Adipose tissue (tissue), 3 donors: ENCODE data around the gene UGDH. TPM values are rescaled to one million over a fixed set of nuclear protein-coding genes. Genes with fewer than 3 reads are reported as not detected.
"Not testable (repeated sequence)": the region's sequence is repeated elsewhere in the genome, so short reads cannot be mapped to it uniquely, and the experiment has no call there.

ENCODE experiments used
- H3K27ac ChIP-seq: one replicate; pipeline ENCODE4 v1.5.1; 2013; ENCODE audit warnings: low read depth, low read length
- WGBS, 3 donors: extraction: QIAGEN DNeasy Blood & Tissue Kit; methylation state at CpG; one replicate each; pipeline ENCODE4 v1.1.7; 2013; 5-methylcytosine and 5-hydroxymethylcytosine counted together
- polyA plus RNA-seq, 3 donors: library from polyadenylated mRNA; stranded (reverse); fragments of 200-250 nt; gene quantifications; one replicate each; pipeline ENCODE4 v1.2.3, GENCODE V29; 2013
- donor health status: healthy with polysubstance abuse.
- donor health status: Bipolar disorder and iron deficiency.
- donor health status: healthy.

Gene UGDH
- 10 to 100 TPM; 21.9 to 40.8 (median 34.6) TPM for polyA plus RNA-seq

DNA sequence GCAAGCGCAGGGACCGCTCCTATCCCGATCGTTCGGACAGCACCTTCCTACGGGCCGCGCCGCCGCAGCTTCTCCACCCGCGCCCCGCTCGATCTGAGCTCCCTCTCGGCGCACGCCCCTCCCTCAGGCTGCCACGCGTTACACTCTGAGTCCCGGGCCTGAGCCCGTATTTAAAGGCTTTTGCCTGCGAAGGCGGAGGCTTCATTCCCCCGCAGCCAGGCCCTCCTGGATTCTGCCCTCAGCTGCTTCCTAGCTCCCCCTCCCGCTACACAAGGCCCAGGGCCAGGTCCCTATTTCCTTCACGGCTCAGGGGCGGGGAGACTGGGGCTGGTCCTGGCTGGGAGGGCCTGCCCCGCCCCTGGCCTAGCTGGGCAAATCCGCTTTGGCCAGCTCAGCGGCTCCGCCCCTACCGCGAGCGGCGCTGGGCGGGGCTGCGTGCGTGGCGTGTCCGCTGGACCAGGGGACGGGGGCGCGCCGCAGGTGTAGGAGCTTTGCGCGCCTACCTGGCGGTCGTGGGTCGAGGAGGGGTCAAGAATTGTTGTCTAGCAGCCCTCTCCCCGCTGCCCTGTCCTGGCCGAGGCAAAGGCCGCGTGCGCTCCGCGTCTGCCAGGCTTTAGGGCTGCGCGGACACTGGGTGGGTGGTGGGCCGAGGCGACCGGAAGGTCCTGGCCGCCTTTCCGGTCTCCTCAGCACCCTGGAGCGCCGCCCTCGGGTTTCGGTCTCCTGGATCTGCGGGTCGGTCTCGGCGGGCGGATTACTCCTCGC lies at the start of gene UGDH:
Gene UGDH (minus strand): TSS at position 144 of the 765 bp plus-strand sequence. CDS start 5,927 bp downstream, outside the sequence.
- 0% methylated on average over 58 to 73 of the region's 73 CpGs for WGBS, 3 donors
- H3K27ac ChIP-seq = peak within 1 kb of the TSS; percentile 94

DNA sequence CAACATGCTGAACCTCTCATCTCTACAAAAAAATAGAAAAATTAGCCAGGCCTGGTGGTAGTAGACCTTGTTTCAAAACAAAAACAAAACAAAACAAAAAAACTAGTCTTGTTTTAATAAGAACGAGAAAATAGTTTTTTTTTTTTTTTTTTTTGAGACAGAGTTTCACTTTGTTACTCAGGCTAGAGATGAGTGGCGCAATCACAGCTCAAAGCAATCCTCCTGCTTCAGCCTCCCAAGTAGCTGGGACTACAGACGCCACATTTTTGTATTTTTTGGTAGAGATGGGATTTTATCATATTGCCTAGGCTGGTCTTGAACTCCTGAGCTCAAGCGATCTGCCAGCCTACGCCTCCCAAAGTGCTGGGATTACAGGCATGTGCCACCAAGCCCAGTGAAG lies 47.7 kb upstream of the UGDH start:
- WGBS, 3 donors = 94 to 98% (median 94%) methylated on average over 5 of the region's 5 CpGs
- no peak overlapping the region for H3K27ac ChIP-seq

DNA sequence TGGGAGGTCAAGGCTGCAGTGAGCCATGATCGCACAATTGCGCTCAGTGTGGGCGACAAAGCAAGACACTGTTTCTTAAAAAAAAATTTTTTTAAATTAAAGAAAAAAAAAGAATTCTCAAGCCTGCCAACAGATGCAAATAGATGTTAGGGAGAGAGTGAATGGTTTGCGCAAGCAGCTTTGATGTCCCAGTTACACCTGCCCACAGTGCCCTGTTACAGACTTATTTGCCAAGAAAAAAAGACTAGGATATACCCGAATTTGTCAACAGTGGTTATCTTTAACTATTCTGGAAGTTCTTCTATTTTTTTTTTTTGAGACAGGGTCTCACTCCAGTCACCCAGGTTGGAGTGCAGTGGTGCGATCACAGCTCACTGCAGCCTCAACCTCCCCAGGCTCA lies 44.3 kb upstream of the UGDH start:
- 79 to 94% (median 94%) methylated on average over 6 of the region's 6 CpGs for WGBS, 3 donors
- no peak overlapping the region for H3K27ac ChIP-seq

DNA sequence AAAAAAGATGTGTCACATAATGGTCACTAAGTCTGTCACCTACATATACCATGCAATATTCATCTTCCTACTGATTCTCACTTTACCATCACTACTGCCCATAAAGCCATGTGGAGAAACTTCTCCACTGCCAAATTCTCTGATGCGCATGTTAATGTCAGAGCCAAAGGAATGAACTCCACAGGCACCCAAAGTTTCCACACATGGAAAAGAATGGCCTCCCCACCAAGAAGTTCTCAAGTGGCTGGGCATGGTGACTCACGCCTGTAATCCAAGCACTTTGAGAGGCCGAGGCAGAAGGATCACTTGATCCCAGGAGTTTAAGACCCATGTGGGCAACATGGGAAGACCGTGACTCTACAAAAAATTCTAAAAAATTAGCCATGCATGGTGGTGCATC lies 43.8 kb upstream of the UGDH start:
- H3K27ac ChIP-seq = no peak overlapping the region
- WGBS, 3 donors = 97 to 99% (median 97%) methylated on average over 4 of the region's 4 CpGs

DNA sequence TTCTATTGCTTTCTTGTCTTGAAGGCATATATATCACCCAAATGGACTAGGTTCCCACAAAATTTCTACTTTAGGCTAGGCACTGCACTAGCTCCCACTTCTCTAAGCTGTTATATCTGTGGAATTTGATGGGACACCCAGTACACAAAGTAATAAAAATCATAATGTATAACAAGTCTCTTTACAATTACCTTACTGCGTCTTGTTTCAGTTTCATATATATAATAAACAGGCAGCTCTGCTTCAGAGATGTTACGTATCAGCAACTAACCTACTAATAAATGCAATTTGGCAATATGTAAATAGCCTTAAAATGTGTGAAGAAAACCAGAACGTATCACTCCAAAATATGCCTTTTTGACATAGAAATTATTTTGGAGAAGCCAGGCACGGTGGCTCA lies 42.0 kb upstream of the UGDH start:
- 41 to 95% (median 89%) methylated on average over 4 of the region's 4 CpGs for WGBS, 3 donors
- no peak overlapping the region for H3K27ac ChIP-seq

DNA sequence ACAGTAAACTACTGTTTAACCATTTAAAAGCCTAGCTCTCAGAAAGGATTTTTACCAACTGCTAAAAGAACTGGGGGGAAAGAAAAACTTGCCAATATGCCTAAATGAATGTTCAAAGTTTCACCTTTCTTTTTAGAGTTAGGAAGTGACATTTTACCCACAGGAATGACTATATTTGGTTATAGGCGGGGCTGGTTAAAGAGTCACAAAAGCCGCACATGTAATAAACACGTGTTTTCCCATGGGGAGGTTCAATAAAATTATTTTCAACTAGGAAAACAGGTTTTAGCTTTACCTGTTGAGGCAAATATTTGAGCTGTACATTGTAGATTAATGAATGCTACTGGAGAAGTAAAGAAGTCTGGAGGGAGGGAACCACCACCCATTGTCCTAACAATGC lies 41.6 kb upstream of the UGDH start:
- WGBS, 3 donors = 33 to 73% (median 53%) methylated on average over 3 of the region's 3 CpGs
- no peak overlapping the region for H3K27ac ChIP-seq

DNA sequence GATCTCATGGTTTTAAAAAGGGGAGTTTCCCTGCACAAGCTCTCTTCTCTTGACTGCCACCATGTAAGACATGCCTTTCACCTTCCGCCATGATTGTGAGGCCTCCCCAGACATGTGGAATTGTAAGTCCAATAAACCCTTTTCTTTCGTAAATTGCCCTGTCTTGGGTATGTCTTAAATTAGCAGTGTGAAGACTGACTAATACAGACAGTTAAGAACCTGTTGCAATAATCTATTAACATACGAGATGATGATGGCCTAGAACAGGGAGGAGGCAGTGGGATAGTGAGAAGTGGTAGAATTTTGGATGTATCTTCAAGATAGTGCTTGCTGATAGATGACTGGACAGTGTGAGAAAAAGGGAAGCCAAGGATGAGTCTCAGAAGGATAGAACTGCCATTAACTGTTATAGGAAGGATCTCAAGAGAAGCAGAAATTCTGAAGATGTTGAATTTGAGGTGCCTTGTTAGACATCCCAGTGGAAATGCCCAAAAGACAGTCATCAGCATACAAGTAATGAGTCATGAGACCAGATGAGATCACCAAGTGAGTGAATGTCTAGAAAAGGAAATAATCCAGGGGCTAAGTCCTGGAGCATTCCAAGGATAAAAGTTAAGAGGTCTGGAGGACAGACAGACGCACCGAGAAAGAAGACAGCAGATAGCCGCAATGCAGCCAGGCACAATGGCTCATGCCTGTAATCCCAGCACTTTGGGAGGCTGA lies 38.8 kb upstream of the UGDH start:
- WGBS, 3 donors = 94 to 95% (median 95%) methylated on average over 6 of the region's 6 CpGs
- no peak overlapping the region for H3K27ac ChIP-seq

DNA sequence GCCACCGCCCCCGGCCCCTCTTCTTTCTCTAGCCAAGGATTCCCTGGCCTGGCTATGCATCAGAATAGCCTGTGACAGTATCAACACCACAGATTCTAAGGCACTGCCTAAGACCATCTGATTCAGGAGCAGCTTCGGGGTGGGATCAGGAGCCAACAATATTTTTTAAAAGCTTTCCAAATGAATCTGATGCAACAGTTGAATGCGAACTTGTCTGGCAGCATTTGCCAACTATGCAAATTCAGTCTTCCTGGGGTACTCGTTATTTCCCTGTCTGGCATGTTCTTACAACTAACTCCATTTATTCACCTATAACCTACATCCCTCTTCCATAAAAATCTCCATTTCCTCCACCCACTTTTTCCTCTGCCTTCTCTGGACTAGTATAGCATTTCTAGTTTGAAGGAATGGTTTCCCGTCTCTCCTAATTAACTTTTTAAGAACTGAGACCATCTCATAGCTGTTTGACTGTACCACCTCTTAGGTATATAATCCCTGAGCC lies 36.2 kb upstream of the UGDH start:
- H3K27ac ChIP-seq = no peak overlapping the region
- WGBS, 3 donors = 71 to 78% (median 77%) methylated on average over 6 of the region's 6 CpGs

DNA sequence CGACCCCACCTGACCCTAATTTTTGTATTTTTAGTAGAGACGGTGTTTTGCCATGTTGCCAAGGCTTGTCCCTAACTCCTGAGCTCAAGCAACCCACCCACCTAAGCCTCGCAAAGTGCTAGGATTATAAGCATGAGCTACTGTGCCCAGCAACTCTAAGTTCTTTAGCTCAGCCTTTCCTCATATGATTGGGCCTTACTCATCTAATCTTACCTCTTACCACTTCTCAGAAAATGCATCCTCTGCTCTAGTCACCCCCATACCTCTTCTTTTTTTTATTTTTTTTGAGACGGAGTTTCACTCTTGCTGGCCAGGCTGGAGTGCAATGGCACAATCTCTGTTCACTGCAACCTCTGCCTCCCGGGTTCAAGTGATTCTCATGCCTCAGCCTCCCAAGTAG lies 35.6 kb upstream of the UGDH start:
- no peak overlapping the region for H3K27ac ChIP-seq

DNA sequence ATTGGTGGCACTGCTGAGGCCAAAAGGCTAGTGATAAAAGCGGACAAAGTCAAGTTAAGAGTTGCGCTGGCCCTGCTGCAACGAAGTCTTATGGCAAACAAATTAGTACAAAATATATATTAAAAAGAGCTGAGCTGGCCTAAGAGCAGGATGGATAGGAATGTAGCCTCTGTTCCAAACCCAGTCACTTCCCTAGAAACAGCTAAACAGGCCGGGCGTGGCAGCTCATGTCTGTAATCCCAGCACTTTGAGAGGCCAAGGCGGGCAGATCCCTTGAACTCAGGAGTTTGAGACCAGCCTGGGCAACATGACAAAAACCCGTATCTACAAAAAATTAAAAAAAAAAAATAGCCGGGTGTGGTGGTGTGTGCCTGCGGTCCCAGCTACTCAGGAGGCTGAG lies 32.4 kb upstream of the UGDH start:
- no peak overlapping the region for H3K27ac ChIP-seq
- 52 to 86% (median 85%) methylated on average over 9 of the region's 9 CpGs for WGBS, 3 donors

More for the DNA sequence above, 35.6 kb upstream of the UGDH start:
- WGBS, 3 donors = 97 to 99% (median 98%) methylated on average over 5 of the region's 5 CpGs

DNA sequence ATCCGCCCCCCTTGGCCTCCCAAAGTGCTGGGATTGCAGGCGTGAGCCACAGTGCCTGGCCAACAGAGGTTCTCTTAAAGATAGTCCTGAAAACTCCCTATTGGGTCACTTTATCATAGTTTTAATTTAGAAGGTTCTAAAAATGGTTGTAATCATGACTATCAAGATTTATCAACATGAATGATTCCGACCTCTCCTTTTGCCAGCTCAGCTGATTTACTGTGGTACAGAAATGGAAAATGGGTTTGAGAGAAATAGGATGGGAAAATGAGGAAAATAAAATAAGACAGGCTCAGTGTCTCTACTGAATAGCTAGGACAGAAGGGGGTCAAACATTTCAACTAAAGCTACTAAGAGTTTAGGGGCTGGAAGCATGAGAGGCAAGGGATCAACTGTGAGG lies 28.2 kb upstream of the UGDH start:
- 93 to 98% (median 97%) methylated on average over 3 of the region's 3 CpGs for WGBS, 3 donors
- H3K27ac ChIP-seq = no peak overlapping the region

DNA sequence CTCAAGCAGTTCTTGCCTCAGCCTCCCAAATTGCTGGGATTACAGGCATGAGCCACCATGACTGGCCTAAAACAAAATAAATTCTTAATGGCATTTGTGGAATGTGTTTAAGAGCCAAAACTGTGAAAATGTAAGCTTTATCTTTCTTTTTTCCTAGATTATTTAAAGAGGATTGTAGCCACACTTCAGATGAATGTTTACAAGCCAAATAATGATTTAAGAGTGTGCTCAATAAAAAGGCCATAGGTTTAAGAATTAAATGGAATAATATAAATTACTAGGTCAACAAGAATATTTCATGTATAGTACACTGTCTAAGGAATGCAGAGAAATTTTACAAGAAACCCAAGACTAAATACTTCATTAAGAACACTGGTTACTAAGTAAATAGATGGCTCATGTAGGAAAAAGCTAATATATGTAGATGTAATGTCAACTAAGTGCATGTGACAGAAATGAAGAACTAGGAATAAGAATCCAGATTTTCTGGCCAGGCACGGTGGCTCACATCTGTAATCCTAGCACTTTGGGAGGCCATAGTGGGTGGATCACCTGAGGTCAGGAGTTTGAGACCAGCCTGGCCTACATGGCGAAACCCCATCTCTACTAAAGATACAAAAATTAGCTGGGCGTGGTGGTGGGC lies 21.3 kb upstream of the UGDH start:
- 86 to 96% (median 93%) methylated on average over 3 of the region's 3 CpGs for WGBS, 3 donors
- no peak overlapping the region for H3K27ac ChIP-seq

DNA sequence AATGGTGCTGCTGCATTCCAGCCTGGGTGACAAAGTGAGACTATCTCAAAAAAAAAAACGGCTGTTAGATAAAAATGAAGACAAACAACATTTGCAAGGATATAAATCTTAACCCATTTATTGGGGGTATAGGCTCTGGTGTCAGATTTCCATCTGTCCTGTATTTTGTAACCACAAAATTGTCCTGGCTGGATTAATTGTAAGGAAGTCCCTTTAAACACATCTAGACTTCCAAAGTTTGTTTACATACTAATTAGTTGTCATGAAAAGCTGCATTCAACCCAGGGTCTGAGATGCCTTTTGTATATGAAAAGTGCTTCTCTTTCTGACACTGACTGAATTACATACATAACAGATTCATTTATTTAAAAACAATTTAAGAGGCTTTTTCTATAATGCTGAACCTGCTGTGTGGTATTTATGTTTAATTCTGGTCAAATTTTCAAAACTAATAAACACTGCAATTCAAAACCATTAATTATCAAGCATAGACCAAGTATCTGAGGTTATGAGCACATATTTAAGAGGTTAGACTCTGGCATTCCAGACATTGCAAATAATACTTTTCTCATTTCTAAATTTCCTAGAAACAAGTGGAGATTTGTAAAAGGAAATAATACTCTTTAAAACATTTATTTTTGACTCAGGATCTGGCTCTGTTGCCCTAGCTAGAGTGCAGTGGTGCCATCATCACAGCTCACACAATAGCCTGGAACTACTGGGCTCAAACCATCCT lies 17.5 kb upstream of the UGDH start:
- WGBS, 3 donors = 9 to 28% (median 24%) methylated on average over 1 of the region's 1 CpG

DNA sequence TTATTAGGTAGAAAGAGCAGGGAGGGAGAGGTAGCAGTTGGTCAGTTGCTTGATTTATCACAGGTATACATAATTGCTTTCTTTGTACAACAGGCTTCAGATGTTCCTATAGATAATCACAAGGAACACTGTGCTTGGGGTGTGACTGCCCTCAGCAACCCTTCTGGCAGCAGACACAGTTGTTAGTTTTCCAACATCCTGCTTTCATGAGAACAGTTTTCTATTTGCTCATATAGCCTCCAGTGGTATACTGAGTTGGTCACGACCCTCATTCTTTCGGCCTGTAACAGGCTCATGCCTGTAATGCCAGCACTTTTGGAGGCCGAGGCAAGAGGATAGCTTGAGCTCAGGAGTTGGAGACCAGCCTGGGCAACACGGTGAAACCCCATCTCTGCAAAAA lies 16.8 kb upstream of the UGDH start:
- WGBS, 3 donors = 72 to 94% (median 92%) methylated on average over 4 of the region's 4 CpGs
- not testable (repeated sequence) for H3K27ac ChIP-seq

More for the DNA sequence above, 17.5 kb upstream of the UGDH start:
- no peak overlapping the region for H3K27ac ChIP-seq

DNA sequence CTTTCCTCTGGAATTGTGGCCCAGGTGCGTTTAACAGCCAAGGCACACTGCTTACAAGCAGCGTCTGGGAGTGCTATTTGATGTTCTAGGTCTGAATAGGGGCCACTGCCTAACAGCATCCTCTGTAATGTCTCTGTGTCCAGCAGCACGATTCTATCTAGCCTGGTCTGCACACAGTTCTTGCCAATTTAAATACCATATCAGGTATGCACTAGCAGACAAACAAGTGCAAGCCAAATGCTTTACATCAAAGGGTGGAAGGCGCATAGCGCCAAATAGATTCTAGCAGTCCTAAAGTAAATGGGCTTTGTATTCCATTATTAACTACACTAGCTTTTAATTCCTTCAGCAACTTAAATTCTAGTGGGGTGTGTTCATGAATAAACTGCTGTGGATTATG lies 15.8 kb upstream of the UGDH start:
- 38 to 85% (median 82%) methylated on average over 5 of the region's 5 CpGs for WGBS, 3 donors
- no peak overlapping the region for H3K27ac ChIP-seq

DNA sequence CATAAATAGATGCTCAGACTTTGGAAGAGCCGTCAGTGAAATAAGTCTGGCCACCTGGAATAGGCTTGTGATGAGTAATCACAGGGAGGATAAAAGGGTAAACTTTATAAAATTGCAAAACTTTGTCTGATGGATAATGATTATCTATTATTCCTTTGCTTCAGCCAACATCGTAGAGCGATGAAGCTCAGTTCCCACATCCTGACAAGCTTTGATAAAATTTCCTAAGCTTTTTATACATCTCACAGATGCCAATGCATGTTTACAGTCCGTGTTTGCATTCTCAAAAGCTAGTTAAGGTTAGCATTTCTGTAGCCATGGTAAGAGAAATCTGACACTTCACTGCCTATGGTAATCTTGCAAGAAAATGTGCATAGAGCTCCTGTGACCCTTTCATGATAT lies 15.4 kb upstream of the UGDH start:
- H3K27ac ChIP-seq = no peak overlapping the region
- WGBS, 3 donors = 22 to 79% (median 76%) methylated on average over 4 of the region's 4 CpGs

DNA sequence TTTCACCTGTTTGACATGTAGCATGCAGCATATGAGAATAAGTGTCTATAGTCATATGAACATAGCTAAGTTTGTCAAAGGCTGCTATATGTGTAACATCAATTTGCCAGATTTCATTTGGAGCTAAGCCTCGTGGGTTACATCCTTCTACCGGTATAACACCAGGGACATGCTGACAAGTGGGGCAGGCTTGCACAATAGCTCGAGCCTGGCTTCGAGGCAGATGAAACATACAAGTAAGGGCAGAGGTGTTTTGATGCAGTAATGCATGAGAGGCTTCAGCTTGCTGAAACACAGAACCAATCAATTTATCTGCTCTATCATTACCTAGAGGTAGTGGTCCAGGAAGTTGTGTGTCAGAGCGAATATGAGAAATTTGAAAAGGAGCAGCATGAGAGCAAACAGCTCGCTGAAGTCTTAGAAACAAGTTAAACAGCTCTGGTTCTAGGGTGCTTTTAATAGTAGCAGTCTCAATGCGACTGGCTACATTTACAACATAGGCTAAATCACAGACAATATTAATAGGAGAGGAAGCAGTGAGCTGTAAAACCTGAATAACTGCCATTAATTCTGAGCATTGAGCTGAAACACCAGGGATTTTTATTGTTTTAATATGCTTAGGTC lies 14.9 kb upstream of the UGDH start:
- H3K27ac ChIP-seq = no peak overlapping the region
- WGBS, 3 donors = 30 to 70% (median 64%) methylated on average over 7 of the region's 7 CpGs

DNA sequence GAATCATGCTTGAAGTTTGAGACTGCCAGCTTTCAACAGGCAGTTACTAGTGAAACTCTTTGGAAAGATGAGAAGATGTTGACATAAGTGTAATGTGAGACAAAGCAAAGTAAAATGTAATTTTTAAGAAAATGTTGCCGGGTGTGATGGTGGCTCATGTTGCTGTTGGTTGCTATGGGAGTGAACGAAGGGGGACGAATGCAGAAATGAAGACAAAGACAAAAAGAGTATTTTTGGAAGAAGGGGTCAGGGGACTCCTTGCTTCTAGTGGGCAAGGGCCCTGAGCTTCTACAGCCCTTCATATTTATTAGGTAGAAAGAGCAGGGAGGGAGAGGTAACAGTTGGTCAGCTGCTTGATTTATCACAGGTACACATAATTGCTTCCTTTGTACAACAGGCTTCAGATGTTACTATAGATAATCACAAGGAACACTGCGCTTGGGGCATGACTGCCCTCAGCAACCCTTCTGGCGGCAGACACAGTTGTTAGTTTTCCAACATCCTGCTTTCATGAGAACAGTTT lies 11.9 kb upstream of the UGDH start:
- H3K27ac ChIP-seq = no peak overlapping the region
- 54 to 98% (median 97%) methylated on average over 5 of the region's 5 CpGs for WGBS, 3 donors
